ENCODE results near the gene AGMO. TPM values are rescaled to one million over a fixed set of nuclear protein-coding genes. Genes with fewer than 3 reads are reported as not detected.

Gene AGMO
- total and polyA plus RNA-seq, 2 experiments from 2014 or later: 6.5 to 7.3 TPM

GRCh38 chr7:15225981-15226380 lies 335.8 kb downstream of the AGMO start:
- no peaks in the 10 kb centered on the region for H4K20me1 ChIP-seq (ENCODE audit: insufficient read depth, poor library complexity, severe bottlenecking)
- no peak overlapping the region for H3K4me2 ChIP-seq
- WGBS (ENCODE audit: low lambda C conversion rate, missing lambda C conversion rate): 94% methylated on average over 1 of the region's 1 CpG
- no peaks in the 10 kb centered on the region for H3K9me3 ChIP-seq (ENCODE audit: low read depth)
- H3K27ac ChIP-seq: no peak overlapping the region
- H2AFZ ChIP-seq: no peak overlapping the region
- H3K79me2 ChIP-seq: no peaks in the 10 kb centered on the region
- no peak overlapping the region for H3K4me3 ChIP-seq
- H3K4me1 ChIP-seq (ENCODE audit: insufficient read depth): no peaks in the 10 kb centered on the region
- H3K27me3 ChIP-seq: no peaks in the 10 kb centered on the region
- no peak for TF ChIP-seq CTCF (IDR thresholded peaks at IDR 0.05; ENCODE audit: poor library complexity)
- H3K36me3 ChIP-seq (replicated peaks; ENCODE audit: insufficient read depth, low read depth): no peaks in the 10 kb centered on the region
- no peaks in the 10 kb centered on the region for H3K9me2 ChIP-seq (replicated peaks; ENCODE audit: insufficient read depth)
- DNase-seq (ENCODE audit: low spot score): no peak

GRCh38 chr7:15219758-15220157 lies 342.1 kb downstream of the AGMO start:
- no peak overlapping the region for H3K4me2 ChIP-seq
- WGBS (ENCODE audit: low lambda C conversion rate, missing lambda C conversion rate): 68% methylated on average over 1 of the region's 1 CpG

GRCh38 chr7:15218261-15218660 lies 343.6 kb downstream of the AGMO start:
- no peak for DNase-seq (ENCODE audit: low spot score)
- no peaks in the 10 kb centered on the region for H3K27me3 ChIP-seq
- TF ChIP-seq EZH2 (IDR thresholded peaks at IDR 0.05; ENCODE audit: borderline replicate concordance) (no peak), CTCF (IDR thresholded peaks at IDR 0.05; ENCODE audit: poor library complexity) (no peak), EZH2phosphoT487 (IDR thresholded peaks at IDR 0.05; ENCODE audit: low read depth, severe bottlenecking, unreplicated experiment) (no peak)
- H4K20me1 ChIP-seq (ENCODE audit: insufficient read depth, poor library complexity, severe bottlenecking): no peaks in the 10 kb centered on the region
- no peak overlapping the region for H2AFZ ChIP-seq
- H3K79me2 ChIP-seq: no peaks in the 10 kb centered on the region
- WGBS (ENCODE audit: low lambda C conversion rate, missing lambda C conversion rate): 73% methylated on average over 1 of the region's 1 CpG
- no peaks in the 10 kb centered on the region for H3K4me1 ChIP-seq (ENCODE audit: insufficient read depth)
- H3K36me3 ChIP-seq (replicated peaks; ENCODE audit: insufficient read depth, low read depth): no peaks in the 10 kb centered on the region
- H3K27ac ChIP-seq: no peak overlapping the region
- no peak overlapping the region for H3K4me3 ChIP-seq
- no peak overlapping the region for H3K4me2 ChIP-seq
- no peaks in the 10 kb centered on the region for H3K9me3 ChIP-seq (ENCODE audit: low read depth)
- no peaks in the 10 kb centered on the region for H3K9me2 ChIP-seq (replicated peaks; ENCODE audit: insufficient read depth)

More at GRCh38 chr7:15219758-15220157, 342.1 kb downstream of the AGMO start:
- H3K9me3 ChIP-seq (ENCODE audit: low read depth): no peaks in the 10 kb centered on the region
- no peak overlapping the region for H3K27ac ChIP-seq
- H3K4me1 ChIP-seq (ENCODE audit: insufficient read depth): no peaks in the 10 kb centered on the region
- TF ChIP-seq CTCF (IDR thresholded peaks at IDR 0.05; ENCODE audit: poor library complexity) (no peak), EZH2phosphoT487 (IDR thresholded peaks at IDR 0.05; ENCODE audit: low read depth, severe bottlenecking, unreplicated experiment) (no peak), EZH2 (IDR thresholded peaks at IDR 0.05; ENCODE audit: borderline replicate concordance) (no peak)
- H2AFZ ChIP-seq: no peak overlapping the region
- no peaks in the 10 kb centered on the region for H3K9me2 ChIP-seq (replicated peaks; ENCODE audit: insufficient read depth)
- no peaks in the 10 kb centered on the region for H4K20me1 ChIP-seq (ENCODE audit: insufficient read depth, poor library complexity, severe bottlenecking)
- no peaks in the 10 kb centered on the region for H3K79me2 ChIP-seq
- H3K36me3 ChIP-seq (replicated peaks; ENCODE audit: insufficient read depth, low read depth): no peaks in the 10 kb centered on the region
- no peak overlapping the region for H3K4me3 ChIP-seq
- H3K27me3 ChIP-seq: no peaks in the 10 kb centered on the region
- DNase-seq (ENCODE audit: low spot score): no peak

GRCh38 chr7:15215616-15216015 lies 346.2 kb downstream of the AGMO start:
- no peaks in the 10 kb centered on the region for H4K20me1 ChIP-seq (ENCODE audit: insufficient read depth, poor library complexity, severe bottlenecking)
- H3K27me3 ChIP-seq: no peaks in the 10 kb centered on the region
- TF ChIP-seq CTCF (IDR thresholded peaks at IDR 0.05; ENCODE audit: poor library complexity) (no peak), EZH2phosphoT487 (IDR thresholded peaks at IDR 0.05; ENCODE audit: low read depth, severe bottlenecking, unreplicated experiment) (no peak), EZH2 (IDR thresholded peaks at IDR 0.05; ENCODE audit: borderline replicate concordance) (no peak)
- no peak overlapping the region for H3K4me2 ChIP-seq
- no peak overlapping the region for H3K4me3 ChIP-seq
- no peaks in the 10 kb centered on the region for H3K4me1 ChIP-seq (ENCODE audit: insufficient read depth)
- no peaks in the 10 kb centered on the region for H3K9me3 ChIP-seq (ENCODE audit: low read depth)
- WGBS (ENCODE audit: low lambda C conversion rate, missing lambda C conversion rate): 91% methylated on average over 4 of the region's 4 CpGs
- no peaks in the 10 kb centered on the region for H3K36me3 ChIP-seq (replicated peaks; ENCODE audit: insufficient read depth, low read depth)
- H2AFZ ChIP-seq: no peak overlapping the region
- H3K27ac ChIP-seq: no peak overlapping the region
- no peaks in the 10 kb centered on the region for H3K79me2 ChIP-seq
- no peaks in the 10 kb centered on the region for H3K9me2 ChIP-seq (replicated peaks; ENCODE audit: insufficient read depth)
- DNase-seq (ENCODE audit: low spot score): no peak

All from hepatocyte (in vitro differentiated cells).